Colon (tissue), 2 donors: ENCODE results near the gene STAT3.
"Not testable (repeated sequence)": the region's sequence is repeated elsewhere in the genome, so short reads cannot be mapped to it uniquely, and the experiment has no call there.

Source experiments
- FAIRE-seq: peaks from 2 replicates; lab custom pipeline; 2012; peaks lifted over from hg19 to GRCh38; lab: Jason Lieb, UNC
- donor health status: control.
- donor health status: control.

The STAT3 gene

DNA sequence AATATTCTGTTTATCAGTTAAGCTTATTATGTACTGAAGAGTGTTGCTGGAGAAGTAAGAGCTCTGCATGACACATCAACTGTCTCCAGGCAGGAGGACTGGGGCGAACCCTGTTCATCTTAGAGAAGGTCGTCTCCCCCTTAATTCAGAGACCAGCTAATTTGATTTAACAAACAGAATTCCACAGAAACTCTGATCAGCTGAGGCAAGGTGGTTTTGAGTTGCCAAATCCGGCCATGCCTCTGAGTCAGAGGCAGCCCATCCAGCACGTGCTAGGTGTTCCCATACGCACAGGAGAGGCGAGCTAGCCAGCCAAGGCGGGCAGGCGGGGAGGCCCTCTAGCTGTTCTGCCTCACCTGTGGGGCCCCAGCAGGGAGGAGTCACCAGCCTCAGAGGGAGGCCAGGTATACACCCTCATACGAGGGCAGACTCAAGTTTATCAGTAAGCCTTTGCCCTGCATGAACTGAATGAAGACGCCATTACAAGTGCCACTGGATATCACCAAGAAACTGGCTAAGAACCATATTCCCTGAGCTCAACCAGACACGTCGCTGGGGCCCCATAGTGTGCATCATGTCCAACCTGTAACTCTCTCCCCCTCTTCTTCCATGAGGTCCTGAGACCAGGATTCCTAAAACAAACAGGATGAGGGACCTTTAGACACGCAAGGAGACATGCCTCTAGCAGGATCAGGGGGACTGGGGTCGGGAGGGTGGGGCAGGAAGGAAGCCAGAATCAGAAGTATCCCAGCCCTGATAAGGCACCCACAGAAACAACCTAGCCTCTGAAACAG is 74.3 kb downstream of the STAT3 start:
- FAIRE-seq: no peak

DNA sequence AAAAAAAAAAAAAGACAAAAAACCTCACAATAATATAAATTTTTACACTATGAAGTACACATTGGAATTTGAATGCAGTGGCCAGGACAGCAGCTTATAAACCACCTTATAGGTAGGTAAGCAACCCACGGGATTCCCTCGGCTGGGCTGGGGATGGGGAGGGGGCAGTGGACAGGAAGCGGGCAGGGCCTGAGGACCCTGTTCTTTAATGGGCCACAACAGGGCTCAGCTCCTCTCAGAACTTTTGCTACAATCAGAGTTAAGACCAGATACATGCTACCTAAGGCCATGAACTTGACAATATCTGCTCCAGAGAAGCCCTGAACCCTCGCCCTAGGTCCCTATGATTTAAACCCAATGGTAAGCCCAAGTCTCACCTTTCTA is 74.9 kb downstream of the STAT3 start:
- FAIRE-seq: no peak

DNA sequence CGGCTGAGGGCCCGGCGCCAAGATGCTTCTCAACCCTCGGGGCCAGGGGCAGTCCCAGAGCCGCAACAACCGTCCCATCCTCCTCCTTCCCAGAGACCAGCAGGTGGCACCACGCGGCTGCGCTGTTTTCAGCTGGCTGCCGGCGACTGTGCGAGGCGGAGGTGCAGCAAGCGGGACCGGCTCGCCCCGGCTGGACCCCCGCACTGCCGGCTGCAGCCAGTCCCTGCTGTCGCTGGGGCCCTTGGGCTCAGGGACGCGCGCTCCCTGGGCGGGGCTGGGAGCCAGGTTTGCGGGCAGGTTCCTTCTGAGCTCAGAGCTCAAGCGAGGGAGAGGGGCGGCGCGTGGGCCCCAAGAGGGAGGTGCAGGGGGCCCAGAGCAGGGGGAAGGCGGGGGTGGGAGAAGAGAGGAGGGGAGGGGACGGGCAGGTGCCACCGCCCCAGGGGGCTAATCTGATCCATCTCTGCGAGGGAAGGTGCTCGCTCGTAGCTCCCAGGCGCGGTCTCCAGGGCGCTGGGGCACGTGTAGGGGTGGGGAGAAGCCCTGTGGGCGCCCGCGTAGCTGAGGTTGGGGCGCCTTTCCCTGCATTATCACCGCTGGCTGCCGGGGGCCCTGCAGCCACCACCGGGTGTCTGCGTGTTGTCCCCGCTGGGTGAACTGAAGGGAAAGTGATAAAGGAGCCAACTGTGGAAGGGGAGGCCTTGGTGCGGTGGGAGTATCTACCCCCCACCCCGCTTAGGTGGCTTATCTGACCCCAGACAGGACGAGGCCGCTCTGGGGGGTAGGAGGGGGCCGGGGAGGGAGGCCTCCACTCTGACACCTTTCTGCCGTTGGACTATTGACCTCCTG is 75.7 kb downstream of the STAT3 start:
- no peak for FAIRE-seq

DNA sequence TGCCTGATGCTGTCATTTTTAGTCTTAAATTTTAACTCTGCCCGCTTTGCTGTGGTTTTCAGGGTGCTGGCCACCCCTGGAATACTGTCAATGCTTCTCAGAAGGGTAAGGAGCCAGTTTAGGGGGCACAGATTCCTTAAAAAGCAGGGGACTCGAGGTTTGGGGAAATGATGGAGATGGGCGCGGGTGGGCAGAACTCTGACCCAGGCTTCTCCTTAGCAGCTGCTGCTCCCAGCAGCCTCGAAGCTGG is 76.3 kb downstream of the STAT3 start:
- FAIRE-seq: no peak

DNA sequence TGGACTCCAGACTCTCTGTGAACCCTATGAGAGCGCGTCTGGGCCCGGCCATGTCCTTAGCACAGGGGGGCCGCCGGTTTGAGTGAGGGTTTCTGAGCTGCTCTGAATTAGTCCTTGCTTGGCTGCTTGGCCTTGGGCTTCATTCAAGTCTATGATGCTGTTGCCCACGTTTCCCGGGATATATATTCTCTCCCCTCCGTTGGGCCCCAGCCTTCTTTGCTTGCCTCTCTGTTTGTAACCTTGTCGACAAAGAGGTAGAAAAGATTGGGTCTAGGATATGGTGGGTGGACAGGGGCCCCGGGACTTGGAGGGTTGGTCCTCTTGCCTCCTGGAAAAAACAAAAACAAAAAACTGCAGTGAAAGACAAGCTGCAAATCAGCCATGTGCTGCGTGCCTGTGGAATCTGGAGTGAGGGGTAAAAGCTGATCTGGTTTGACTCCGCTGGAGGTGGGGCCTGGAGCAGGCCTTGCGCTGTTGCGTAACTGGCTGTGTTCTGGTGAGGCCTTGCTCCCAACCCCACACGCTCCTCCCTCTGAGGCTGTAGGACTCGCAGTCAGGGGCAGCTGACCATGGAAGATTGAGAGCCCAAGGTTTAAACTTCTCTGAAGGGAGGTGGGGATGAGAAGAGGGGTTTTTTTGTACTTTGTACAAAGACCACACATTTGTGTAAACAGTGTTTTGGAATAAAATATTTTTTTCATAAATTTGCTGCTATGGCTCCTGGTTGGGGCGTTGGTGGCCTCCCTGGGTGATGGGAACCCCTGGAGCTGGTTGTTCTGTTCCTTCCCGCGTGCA is 76.8 kb downstream of the STAT3 start:
- FAIRE-seq: no peak

DNA sequence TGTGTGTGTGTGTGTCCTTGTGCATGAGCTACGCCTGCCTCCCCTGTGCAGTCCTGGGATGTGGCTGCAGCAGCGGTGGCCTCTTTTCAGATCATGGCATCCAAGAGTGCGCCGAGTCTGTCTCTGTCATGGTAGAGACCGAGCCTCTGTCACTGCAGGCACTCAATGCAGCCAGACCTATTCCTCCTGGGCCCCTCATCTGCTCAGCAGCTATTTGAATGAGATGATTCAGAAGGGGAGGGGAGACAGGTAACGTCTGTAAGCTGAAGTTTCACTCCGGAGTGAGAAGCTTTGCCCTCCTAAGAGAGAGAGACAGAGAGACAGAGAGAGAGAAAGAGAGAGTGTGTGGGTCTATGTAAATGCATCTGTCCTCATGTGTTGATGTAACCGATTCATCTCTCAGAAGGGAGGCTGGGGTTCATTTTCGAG is 77.4 kb downstream of the STAT3 start:
- FAIRE-seq: no peak

DNA sequence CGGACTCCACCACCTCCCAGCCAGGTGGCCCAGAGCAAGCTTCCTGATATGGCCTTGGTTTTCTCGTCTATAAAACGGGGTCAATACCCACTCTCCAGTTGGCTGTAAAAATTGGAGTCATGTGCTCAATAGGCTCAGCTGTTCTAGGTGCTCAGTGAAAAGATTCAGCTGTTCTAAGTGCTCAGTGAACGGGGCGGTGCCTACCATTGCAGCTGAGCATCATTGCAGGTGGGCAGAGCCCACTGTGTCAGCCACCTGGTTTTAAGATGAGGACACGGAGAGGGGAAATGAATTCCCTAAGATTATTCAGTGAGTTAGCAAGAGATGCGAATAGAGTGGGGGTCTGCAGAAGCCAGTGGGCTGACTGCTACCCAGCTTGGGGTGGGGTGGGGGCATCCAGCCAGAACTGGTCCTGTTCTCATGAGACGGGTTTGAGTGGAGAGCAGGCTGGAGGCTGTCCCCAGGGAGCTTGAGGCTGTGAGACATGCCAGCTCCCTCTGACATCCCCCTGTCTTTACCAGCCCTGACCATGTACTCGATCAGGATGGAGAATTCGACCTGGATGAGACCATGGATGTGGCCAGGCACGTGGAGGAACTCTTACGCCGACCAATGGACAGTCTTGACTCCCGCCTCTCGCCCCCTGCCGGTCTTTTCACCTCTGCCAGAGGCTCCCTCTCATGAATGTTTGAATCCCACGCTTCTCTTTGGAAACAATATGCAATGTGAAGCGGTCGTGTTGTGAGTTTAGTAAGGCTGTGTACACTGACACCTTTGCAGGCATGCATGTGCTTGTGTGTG is 78.1 kb downstream of the STAT3 start:
- no peak for FAIRE-seq

DNA sequence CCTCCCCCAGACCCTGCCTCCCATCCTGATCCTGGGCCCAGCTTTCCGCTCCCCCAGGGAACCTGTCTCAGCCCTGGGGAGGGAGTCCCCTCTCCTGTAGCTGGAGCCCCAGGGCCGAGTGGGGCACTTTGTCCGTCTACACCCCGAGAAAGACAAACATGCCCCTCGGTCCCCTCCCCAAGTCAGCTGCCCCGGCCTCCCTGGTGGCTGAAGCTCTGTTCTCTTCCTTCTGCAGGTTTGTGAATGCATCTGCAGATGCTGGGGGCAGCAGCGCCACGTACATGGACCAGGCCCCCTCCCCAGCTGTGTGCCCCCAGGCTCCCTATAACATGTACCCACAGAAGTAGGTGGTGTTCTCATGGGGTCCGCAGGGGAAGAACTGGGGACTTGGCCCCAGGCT is 79.1 kb downstream of the STAT3 start:
- FAIRE-seq: no peak

DNA sequence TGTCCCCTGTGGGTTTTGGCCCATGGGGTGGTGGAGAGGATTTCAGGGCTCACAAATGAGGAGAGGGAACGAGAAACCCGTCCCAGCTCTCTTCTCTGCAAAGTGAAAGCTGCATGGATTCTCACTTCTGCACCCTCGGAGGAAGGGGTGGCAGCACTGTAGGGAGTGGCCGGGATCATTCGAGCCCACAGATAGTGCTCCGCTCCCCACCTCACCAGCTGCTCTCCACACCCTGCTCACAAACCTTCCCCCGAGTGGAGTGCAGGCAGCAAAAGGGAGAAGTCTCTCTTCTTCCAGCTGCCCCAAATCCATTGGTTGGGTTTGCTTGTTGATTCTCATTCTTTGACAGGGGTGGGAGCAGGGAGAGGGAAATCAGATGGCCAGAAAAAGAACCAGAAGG is 79.8 kb downstream of the STAT3 start:
- no peak for FAIRE-seq

DNA sequence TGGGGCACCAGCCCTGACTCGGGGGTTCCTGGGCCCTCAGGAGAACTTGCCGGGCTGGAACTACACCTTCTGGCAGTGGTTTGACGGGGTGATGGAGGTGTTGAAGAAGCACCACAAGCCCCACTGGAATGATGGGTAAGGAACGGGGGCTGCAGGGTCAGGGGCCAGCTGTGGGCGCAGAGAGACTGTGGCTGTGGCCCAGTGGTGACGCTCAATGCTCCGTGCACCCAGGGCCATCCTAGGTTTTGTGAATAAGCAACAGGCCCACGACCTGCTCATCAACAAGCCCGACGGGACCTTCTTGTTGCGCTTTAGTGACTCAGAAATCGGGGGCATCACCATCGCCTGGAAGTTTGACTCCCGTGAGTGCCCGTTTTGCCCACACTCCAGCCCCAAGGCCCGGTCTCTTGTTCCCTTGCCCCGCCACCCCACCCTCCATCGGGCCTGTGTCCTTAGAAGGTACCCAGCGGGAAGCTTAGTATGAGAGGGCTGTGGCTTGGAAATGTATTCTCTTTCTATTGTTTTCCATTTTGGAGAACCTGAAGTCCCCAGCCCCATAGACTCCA is 80.8 kb downstream of the STAT3 start:
- FAIRE-seq: no peak

DNA sequence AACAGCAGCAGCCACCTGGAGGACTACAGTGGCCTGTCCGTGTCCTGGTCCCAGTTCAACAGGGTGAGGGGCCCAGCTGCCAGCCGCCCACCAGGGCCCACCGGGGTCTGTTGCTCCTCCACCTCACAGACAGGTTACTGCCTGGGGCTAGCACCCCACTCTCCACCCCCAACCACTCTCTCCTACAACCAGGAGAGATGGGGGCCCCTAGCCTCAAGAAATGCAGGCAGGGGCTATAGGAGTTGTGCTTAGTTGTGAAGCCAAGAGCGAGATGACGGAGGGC is 81.9 kb downstream of the STAT3 start:
- FAIRE-seq: no peak

DNA sequence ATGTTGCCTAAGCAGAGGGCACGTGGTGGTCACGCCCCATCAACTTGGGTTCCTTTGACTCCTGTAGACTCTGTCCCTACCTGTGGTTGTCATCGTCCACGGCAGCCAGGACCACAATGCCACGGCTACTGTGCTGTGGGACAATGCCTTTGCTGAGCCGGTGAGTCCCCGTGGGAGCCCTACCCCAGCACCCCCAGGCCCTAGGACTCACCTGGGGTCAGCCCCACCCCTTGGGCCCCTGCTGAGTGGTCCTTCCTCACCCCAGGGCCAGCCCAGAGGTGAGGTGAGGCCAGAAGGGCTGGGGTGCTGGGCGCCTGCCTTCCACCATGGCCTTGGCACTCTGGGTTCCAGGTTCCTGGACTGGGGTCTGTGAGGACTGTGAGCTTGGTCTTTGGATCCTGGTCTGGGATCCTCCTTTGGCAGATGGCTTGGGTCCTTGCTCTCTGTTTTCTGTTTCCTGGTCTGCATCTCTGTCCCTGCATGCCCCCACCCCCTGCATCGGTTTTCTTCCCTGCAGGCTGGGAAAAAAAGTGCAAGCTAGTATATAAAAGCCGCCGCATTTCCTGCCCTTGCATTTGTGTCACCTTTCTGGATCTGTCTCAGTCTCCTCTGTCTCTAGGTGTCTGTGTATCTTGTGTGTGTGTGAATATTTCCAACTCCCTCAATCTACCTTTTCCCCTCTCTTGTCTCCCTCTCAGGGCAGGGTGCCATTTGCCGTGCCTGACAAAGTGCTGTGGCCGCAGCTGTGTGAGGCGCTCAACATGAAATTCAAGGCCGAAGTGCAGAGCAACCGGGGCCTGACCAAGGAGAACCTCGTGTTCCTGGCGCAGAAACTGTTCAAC is 82.5 kb downstream of the STAT3 start:
- FAIRE-seq: no peak

DNA sequence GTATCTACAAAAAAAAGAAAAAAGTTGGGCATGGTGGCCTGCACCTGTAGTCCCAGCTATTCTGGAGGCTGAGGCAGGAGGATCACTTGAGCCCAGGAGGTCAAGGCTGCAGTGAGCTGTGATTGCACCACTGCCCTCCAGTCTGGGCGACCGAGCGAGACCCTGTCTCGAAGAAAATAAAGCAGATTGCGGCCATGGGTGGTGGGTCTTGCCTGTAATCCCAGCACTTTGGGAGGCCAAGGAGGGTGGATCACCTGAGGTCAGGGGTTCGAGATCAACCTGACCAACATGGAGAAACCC is 83.3 kb downstream of the STAT3 start:
- FAIRE-seq: not testable (repeated sequence)

DNA sequence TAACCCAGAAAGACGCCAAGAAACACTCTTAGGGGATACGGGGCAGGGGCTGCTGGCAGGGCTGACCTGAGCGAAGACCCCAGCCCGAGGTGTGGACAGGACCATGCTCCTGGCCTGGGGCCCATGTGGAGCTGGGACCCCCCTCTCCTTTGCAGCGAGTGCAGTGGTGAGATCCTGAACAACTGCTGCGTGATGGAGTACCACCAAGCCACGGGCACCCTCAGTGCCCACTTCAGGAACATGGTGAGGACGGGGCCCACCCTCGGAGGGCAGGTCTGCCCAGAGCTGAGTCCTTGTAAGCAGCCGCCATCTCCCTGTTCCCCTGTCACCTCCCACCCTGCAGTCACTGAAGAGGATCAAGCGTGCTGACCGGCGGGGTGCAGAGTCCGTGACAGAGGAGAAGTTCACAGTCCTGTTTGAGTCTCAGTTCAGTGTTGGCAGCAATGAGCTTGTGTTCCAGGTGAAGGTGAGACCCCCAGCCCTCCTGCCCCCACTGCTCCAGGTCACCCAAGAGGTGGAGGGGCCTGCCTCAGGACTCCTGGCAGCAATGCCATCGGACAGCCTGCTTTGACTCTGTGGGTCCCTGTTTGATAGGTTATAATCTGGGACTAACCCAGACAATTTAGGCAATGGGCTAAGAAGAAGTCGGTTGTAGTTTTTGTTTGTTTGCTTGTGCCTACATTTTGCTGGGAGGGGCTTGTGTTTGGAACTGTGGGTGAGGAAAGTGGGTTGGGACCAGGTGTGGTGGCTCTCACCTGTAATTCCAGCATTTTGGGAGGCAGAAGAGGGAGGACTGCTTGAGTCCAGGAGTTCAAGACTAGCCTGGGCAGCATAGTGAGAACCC is 83.8 kb downstream of the STAT3 start:
- FAIRE-seq: no peak

DNA sequence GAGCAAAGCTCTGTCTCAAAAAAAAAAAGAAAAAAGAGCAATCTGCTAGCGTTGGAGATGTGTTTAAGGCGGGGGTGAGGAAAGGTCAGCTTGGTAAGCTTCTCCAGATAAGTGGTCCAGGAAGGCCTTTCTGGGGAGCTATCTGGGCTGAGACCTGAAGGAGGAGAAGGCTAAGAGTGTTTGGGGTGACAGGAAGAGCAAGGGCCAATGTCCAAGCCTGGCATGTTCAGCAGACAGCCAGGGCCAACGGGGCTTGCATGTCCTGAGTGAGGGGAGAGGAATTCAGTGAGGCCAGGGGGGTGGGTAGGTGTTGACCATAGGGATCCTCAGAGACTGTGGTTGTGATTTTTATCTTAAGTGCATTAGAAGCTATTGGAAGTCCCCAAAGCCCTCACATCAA is 84.5 kb downstream of the STAT3 start:
- no peak for FAIRE-seq

DNA sequence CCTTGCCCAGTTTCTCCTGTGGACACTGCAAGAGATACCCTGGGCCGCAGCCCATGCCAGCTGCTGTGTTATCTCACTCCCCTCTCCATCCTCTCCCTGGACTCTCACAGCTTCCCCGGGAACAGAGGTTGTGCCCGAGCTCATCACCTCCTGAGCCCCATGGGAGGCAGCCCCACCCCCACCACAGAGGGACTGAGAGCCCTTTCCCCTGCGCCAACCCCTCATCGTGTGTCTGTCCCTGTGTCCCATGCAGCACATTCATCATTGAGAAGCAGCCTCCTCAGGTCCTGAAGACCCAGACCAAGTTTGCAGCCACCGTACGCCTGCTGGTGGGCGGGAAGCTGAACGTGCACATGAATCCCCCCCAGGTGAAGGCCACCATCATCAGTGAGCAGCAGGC is 87.2 kb downstream of the STAT3 start:
- no peak for FAIRE-seq

DNA sequence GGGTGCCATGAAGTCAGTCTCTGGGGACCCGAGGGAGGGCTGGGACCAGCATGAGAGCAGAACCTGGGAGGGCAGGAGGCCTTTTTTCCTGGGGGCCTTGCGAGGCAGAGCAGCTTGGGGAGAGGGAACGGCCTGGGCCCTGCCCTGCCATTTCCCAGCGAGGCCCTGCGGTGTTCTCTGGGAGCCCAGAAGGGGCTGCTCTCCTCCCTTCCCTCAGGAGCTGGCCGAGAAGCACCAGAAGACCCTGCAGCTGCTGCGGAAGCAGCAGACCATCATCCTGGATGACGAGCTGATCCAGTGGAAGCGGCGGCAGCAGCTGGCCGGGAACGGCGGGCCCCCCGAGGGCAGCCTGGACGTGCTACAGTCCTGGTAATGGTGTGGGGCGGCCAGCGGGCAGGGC is 88.3 kb downstream of the STAT3 start:
- not testable (repeated sequence) for FAIRE-seq

DNA sequence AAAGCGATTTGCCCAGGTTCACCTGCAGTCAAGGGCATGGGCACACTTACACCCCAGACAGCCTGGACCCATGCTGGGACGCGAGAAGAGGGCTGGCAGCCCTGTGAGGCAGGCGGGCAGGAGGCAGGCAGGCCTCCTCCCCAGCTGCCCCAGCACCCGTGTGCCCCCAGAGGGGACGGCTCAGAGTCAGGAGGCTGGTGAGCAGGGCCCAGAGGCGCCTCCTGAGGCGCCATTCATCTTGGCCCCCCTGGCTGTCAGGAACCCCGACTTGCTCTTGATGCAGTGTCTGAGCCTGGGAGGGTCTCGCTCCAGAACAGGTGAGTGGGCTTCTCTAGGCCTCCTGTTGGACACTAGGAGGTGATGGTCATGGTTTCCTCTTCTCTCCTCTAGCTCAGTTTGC is 88.9 kb downstream of the STAT3 start:
- FAIRE-seq: not testable (repeated sequence)

DNA sequence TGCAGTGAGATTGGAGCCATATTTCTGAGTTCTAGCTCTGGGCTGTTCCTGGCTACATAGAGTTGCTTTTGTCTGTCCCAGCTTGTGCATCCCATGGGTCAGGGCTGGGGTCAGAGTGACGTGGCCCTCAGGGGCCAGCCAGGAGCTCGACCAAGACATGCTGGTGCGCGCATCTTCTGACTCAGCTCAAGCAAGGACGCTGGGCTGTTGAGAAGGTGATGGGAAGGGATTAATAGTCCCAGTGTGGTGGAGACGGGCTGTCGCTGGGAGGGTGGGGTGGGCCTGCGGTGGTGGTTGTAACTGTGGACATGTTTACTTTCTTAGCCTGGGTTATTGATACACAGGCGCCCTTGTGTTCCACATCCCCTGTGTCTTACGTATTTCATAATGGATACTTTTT is 90.5 kb downstream of the STAT3 start:
- FAIRE-seq: not testable (repeated sequence)

DNA sequence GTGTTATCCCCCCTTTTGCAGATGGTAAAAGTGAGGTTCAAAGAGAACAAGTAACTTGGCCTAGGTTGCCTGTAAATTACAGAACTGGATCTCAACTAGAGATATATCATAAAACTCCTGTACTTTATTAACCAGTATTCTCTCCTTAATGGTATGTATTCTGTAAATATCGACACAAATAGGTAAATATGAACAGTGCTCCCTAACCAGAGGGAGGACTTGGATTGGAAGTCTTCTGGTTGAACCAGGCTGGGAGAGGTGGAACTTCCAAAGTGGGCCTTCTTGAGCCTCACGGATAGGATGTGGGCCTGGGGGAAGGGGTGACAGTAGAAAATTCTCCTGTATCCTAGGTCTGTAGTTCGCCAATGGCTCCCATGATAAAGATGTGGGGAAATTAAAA is 92.2 kb downstream of the STAT3 start:
- FAIRE-seq: no peak
